Stimulated activated CD4-positive, alpha-beta T cell treated with anti-CD3 and anti-CD28 coated beads, Interleukin-1b, Interleukin-23, amount 100 ng/mL, for 1 hour (primary cell): ENCODE results near the gene FBF1.
"Not testable (repeated sequence)": the region's sequence is repeated elsewhere in the genome, so short reads cannot be mapped to it uniquely, and the experiment has no call there.

Experiments used
- DNase-seq, 2 donors: peaks; one replicate each; pipeline ENCODE4 v3.0.0-alpha.2; 2020; ENCODE audit warnings: low read depth in 2 of 2

FBF1 gene

GRCh38 chr17:75940727-75941441, at the start of gene FBF1:
Gene FBF1, minus strand, starts transcription at chr17:75941042. Its CDS starts 2,893 bp downstream, at chr17:75938149.
- peak; percentile 65 to 75 for DNase-seq

GRCh38 chr17:75987041-75987440, 46.2 kb upstream of the FBF1 start:
- no peak for DNase-seq

- no peak for DNase-seq
Observed at GRCh38 chr17:75985986-75986385, 45.1 kb upstream of the FBF1 start.

- no peak for DNase-seq
Observed at GRCh38 chr17:75983501-75984181, 42.8 kb upstream of the FBF1 start.

- DNase-seq: no peak
Observed at GRCh38 chr17:75981019-75981615, 40.3 kb upstream of the FBF1 start.

- DNase-seq: no peak
Observed at GRCh38 chr17:75980188-75981018, 39.6 kb upstream of the FBF1 start.

GRCh38 chr17:75979705-75980187, 38.9 kb upstream of the FBF1 start:
- no peak for DNase-seq

GRCh38 chr17:75978938-75979704, 38.3 kb upstream of the FBF1 start, which contains the start of the genes ACOX1 and TEN1:
Gene ACOX1, minus strand, starts transcription at chr17:75979166. Its CDS starts 93 bp downstream, at chr17:75979073.
Gene TEN1, plus strand, starts transcription at chr17:75979240. Its CDS starts 6,953 bp downstream, at chr17:75986193.
- DNase-seq: peak; percentile 87 to 90

- no peak for DNase-seq
Observed at GRCh38 chr17:75976175-75976848, 35.5 kb upstream of the FBF1 start.

GRCh38 chr17:75975757-75976174, 34.9 kb upstream of the FBF1 start:
- no peak for DNase-seq

- DNase-seq: not testable (repeated sequence)
Observed at GRCh38 chr17:75975187-75975586, 34.3 kb upstream of the FBF1 start.

- DNase-seq: no peak
Observed at GRCh38 chr17:75970626-75971025, 29.8 kb upstream of the FBF1 start.

GRCh38 chr17:75970011-75970523, 29.2 kb upstream of the FBF1 start:
- no peak for DNase-seq

- DNase-seq: not testable (repeated sequence)
Observed at GRCh38 chr17:75969044-75969443, 28.2 kb upstream of the FBF1 start.

- no peak for DNase-seq
Observed at GRCh38 chr17:75965468-75965867, 24.6 kb upstream of the FBF1 start.

- DNase-seq: no peak
Observed at GRCh38 chr17:75959839-75960511, 19.1 kb upstream of the FBF1 start.

GRCh38 chr17:75959051-75959838, 18.4 kb upstream of the FBF1 start:
- no peak for DNase-seq

GRCh38 chr17:75950855-75951554, 10.2 kb upstream of the FBF1 start:
- DNase-seq: no peak
